A549 (cell line): Measurements from ENCODE around the gene ESYT2. TPM values are rescaled to one million over a fixed set of nuclear protein-coding genes. Genes with fewer than 3 reads are reported as not detected.

Source experiments
- ATAC-seq, 2 experiments: fragments of 200-7000 bp in 1 of 2; fragments of >200 bp in 1 of 2; cut with Nextera tagmentation in 1 of 2; cut with Tn5 transposase in 1 of 2; 3 replicates each; pipeline versions ENCODE4 v1.8.0 to v1.9.1; 2018 to 2020; ENCODE audit warnings: mild to moderate bottlenecking in 1 of 2, moderate library complexity in 1 of 2
- CTCF ChIA-PET: fragments of 300-600 bp; sonication (Branson Sonifier 250); formaldehyde crosslinking; extraction: SDS; loops from one replicate; lab custom pipeline; 2021; ENCODE audit warnings: antibody characterized with exemption, inconsistent platforms; lab: Yijun Ruan, JAX
- POLR2A ChIA-PET: fragments of 350-600 bp; formaldehyde crosslinking; extraction: SDS; loops from one replicate; lab custom pipeline; 2021; ENCODE audit warnings: antibody characterized with exemption, inconsistent platforms; lab: Yijun Ruan, JAX
- DNase-seq, 2 experiments: peaks; one replicate each; pipeline versions ENCODE4 v3.0.0 to v3.0.0-alpha.2; 2011 to 2016; ENCODE audit warnings: low read depth in 1 of 2, low spot score in 1 of 2
- FAIRE-seq: peaks from 2 replicates; lab custom pipeline; 2011; peaks lifted over from hg19 to GRCh38; lab: Jason Lieb, UNC
- H3K27ac ChIP-seq, 2 experiments: fragments of >200 bp; sonication (Bioruptor Twin); formaldehyde crosslinking; 3 replicates each; pipeline ENCODE4 v1.5.1; 2016 to 2017
- H3K4me1 ChIP-seq: fragments of >200 bp; sonication (Bioruptor Twin); formaldehyde crosslinking; 3 replicates; pipeline ENCODE4 v1.6.1; 2016
- H3K4me2 ChIP-seq: fragments of >200 bp; sonication (Bioruptor Twin); formaldehyde crosslinking; 3 replicates; pipeline ENCODE4 v1.6.1; 2016
- H3K4me3 ChIP-seq: fragments of >200 bp; sonication (Bioruptor Twin); formaldehyde crosslinking; 3 replicates; pipeline ENCODE4 v1.5.1; 2016
- H3K9me3 ChIP-seq: fragments of >200 bp; sonication (Bioruptor Twin); formaldehyde crosslinking; 3 replicates; pipeline ENCODE4 v1.6.1; 2016
- BHLHE40 ChIP-seq: IDR thresholded peaks from 2 replicates; pipeline ENCODE4 v1.6.1; 2012; ENCODE audit warnings: low read depth, low read length, inconsistent platforms
- CBX2 ChIP-seq: fragments of 200-600 bp; sonication (generic); IDR thresholded peaks from 2 replicates; pipeline ENCODE4 v1.6.1; 2016; ENCODE audit warnings: low read depth, mild to moderate bottlenecking, borderline replicate concordance
- CEBPB ChIP-seq, 2 experiments: fragments of >200 bp in 1 of 2; sonication (Bioruptor Twin) in 1 of 2; formaldehyde crosslinking in 1 of 2; IDR thresholded peaks; 2 replicates each; pipeline ENCODE4 v1.6.1; 2012 to 2016
- CHD2 ChIP-seq: fragments of 150-350 bp; IDR thresholded peaks from 2 replicates; pipeline ENCODE4 v1.6.1; 2014; ENCODE audit warnings: low read length; ENCODE audit not compliant: partially characterized antibody
- CHD4 ChIP-seq: fragments of 200-600 bp; sonication (generic); IDR thresholded peaks from 2 replicates; pipeline ENCODE4 v1.6.1; 2016; ENCODE audit warnings: antibody characterized with exemption, mild to moderate bottlenecking, borderline replicate concordance
- ESRRA ChIP-seq: fragments of 150-350 bp; IDR thresholded peaks from 2 replicates; pipeline ENCODE4 v1.6.1; 2014; ENCODE audit warnings: mild to moderate bottlenecking, low read length, borderline replicate concordance
- FOSB ChIP-seq: fragments of 250-450 bp; sonication (Bioruptor Pico); IDR thresholded peaks from 2 replicates; pipeline ENCODE4 v1.5.0; 2020; ENCODE audit warnings: mild to moderate bottlenecking, moderate library complexity
- HEYL ChIP-seq: fragments of 250-450 bp; sonication (Bioruptor Pico); IDR thresholded peaks from 2 replicates; pipeline ENCODE4 v1.8.0; 2021; ENCODE audit warnings: mild to moderate bottlenecking, moderate library complexity
- JUN ChIP-seq, 2 experiments: fragments of >200 bp; sonication (Bioruptor Twin); formaldehyde crosslinking; IDR thresholded peaks; 2 replicates in 1 of 2; 3 replicates in 1 of 2; pipeline ENCODE4 v1.6.1; 2016 to 2017
- REST ChIP-seq: fragments of 200-600 bp; sonication (generic); IDR thresholded peaks from 2 replicates; pipeline ENCODE4 v1.6.1; 2016; ENCODE audit warnings: antibody characterized with exemption, mild to moderate bottlenecking, moderate library complexity
- SMC3 ChIP-seq: fragments of >200 bp; sonication (Bioruptor Twin); formaldehyde crosslinking; IDR thresholded peaks from 3 replicates; pipeline ENCODE4 v1.6.1; 2018; ENCODE audit warnings: inconsistent platforms
- TP53 ChIP-seq: fragments of 250-450 bp; sonication (Bioruptor Pico); IDR thresholded peaks from 2 replicates; pipeline ENCODE4 v1.5.0; 2021; ENCODE audit warnings: mild to moderate bottlenecking, moderate library complexity
- USF2 ChIP-seq: fragments of 450-650 bp; IDR thresholded peaks from 2 replicates; pipeline ENCODE4 v1.6.1; 2014; ENCODE audit warnings: antibody characterized with exemption
- ZC3H11A ChIP-seq: fragments of 450-650 bp; IDR thresholded peaks from 2 replicates; pipeline ENCODE4 v1.6.1; 2014; ENCODE audit warnings: antibody characterized with exemption, mild to moderate bottlenecking
- ZFP36 ChIP-seq: fragments of 450-650 bp; IDR thresholded peaks from 2 replicates; pipeline ENCODE4 v1.6.1; 2014; ENCODE audit warnings: borderline replicate concordance; ENCODE audit not compliant: partially characterized antibody
- WGBS: methylation state at CpG from one replicate; pipeline ENCODE4 v1.1.6; 2017; ENCODE audit errors: missing lambda C conversion rate; 5-methylcytosine and 5-hydroxymethylcytosine counted together
- polyA plus RNA-seq, 4 experiments: library from polyadenylated mRNA; depleted of rRNA in 3 of 4; stranded (reverse); fragments of >200 nt; fragmentation: RNase III in 1 of 4; extraction: RNeasy Plus Mini Kit Qiagen cat#74134 plus additional on column Dnase treatment in 1 of 4; gene quantifications; 2 replicates in 3 of 4; 3 replicates in 1 of 4; pipeline ENCODE4 v1.2.3, GENCODE V29; 2011 to 2017
- TF ChIP-seq, protein P1 (sequence below): fragments of 150-350 bp; IDR thresholded peaks from 2 replicates; pipeline ENCODE4 v1.6.1; 2014; ENCODE audit warnings: low read depth, mild to moderate bottlenecking, low read length
- TF ChIP-seq, protein P2 (sequence below): IDR thresholded peaks from 2 replicates; pipeline ENCODE4 v1.6.1; 2012; ENCODE audit warnings: low read depth, borderline replicate concordance
- TF ChIP-seq, protein P3 (sequence below): IDR thresholded peaks from 2 replicates; pipeline ENCODE4 v1.6.1; 2012

Gene ESYT2
- polyA plus RNA-seq, 2 of the 4 experiments (the other 2 are of a cell fraction) = 45.8 to 77.0 TPM

- Histone ChIP-seq H3K4me2 (no peak overlapping the region), H3K4me3 (no peak overlapping the region), H3K27ac (no peak overlapping the region), H3K9me3 (no peaks in the 10 kb centered on the region), H3K4me1 (no peaks in the 10 kb centered on the region)
- CTCF ChIA-PET = interaction anchor here (0.8 to 1.5 kb wide), 5 partner anchors 8 to 210 kb away, joined by 3 to 5 read pairs (median 4); no protein-coding TSS in a partner anchor
- POLR2A ChIA-PET = no interaction called here
- DNase-seq = no peak
- no peak for TF ChIP-seq CHD4
- TF ChIP-seq ZC3H11A = no peak
- TF ChIP-seq CBX2 = no peak
- no peak for TF ChIP-seq USF2
- no peak for TF ChIP-seq REST
- no peak for TF ChIP-seq TP53
- TF ChIP-seq, protein P1, sequence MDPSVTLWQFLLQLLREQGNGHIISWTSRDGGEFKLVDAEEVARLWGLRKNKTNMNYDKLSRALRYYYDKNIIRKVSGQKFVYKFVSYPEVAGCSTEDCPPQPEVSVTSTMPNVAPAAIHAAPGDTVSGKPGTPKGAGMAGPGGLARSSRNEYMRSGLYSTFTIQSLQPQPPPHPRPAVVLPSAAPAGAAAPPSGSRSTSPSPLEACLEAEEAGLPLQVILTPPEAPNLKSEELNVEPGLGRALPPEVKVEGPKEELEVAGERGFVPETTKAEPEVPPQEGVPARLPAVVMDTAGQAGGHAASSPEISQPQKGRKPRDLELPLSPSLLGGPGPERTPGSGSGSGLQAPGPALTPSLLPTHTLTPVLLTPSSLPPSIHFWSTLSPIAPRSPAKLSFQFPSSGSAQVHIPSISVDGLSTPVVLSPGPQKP = no peak
- no peak for TF ChIP-seq ESRRA
- TF ChIP-seq HEYL = no peak
- no peak for TF ChIP-seq SMC3
- TF ChIP-seq JUN (IDR thresholded peaks at IDR 0.05) = no peak
- 80% methylated on average over 6 of the region's 6 CpGs for WGBS
- no peak for FAIRE-seq
- no peak for ATAC-seq
These were observed 62.6 kb downstream of the ESYT2 start for GRCh38 chr7:158766570-158767281.

DNA sequence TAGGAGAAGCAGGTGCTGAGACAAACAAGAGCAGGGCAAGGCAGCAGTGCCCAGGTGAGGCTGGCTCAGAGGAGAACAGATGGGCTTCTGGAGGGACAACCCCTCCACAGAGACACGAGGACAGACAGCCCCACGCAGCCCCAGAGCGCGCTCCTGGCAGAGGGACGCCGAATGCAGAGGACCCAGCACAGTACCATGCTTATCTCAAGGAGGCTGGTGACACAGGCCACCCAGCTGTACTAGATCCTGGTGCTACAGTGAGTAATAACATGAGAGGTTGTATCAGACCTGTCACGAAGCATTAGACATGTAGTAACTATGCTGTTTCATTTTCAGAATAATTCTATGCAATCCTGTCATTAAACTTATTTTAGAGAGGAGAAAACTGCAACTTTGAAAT, 64.3 kb downstream of the ESYT2 start:
- no peak for TF ChIP-seq CEBPB (IDR thresholded peaks at IDR 0.05)
- TF ChIP-seq, all 56 proteins: peak for 0
- H3K4me3 ChIP-seq = no peak overlapping the region
- ATAC-seq (no peak; a peak in 1 of 6 replicates), FAIRE-seq (no peak), DNase-seq (no peak)
- no peak overlapping the region for H3K4me2 ChIP-seq
- ChIA-PET CTCF (interaction anchor here (0.9 to 1.2 kb wide), 3 partner anchors 19 to 65 kb away, joined by 3 to 4 read pairs (median 3); partner anchors contain the start of gene ESYT2), POLR2A (no interaction called here)
- H3K27ac ChIP-seq = no peak overlapping the region
- H3K4me1 ChIP-seq = no peaks in the 10 kb centered on the region
- WGBS = 97% methylated on average over 7 of the region's 7 CpGs
- no peaks in the 10 kb centered on the region for H3K9me3 ChIP-seq

DNA sequence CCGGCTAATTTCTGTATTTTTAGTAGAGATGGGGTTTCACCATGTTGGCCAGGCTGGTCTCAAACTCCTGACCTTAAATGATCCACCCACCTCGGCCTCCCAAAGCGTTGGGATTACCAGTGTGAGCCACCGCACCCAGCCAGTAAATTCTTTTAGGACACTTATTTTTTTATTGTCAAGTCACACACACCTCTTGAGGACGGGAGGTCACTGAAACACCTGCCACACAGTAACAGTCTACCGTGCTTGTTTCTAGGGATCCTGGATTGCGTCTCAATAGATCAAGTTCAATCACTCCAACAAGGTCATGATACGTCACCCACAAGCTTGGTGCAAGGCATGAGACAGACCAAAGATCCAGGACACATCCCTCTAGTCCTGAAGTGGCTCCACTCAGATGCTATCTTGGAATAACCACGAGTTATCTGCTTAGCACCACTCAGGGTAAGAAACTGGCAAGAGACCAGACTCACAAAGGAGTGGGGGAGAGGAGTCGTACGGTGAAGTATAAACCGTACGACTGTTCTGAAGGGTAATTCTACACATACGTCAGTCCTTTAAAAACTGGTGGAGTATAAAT, 65.8 kb downstream of the ESYT2 start:
- Histone ChIP-seq H3K9me3 (no peaks in the 10 kb centered on the region), H3K4me2 (no peak overlapping the region), H3K4me3 (no peak overlapping the region), H3K4me1 (no peaks in the 10 kb centered on the region), H3K27ac (no peak overlapping the region)
- POLR2A ChIA-PET = no interaction called here
- CTCF ChIA-PET = no interaction called here
- FAIRE-seq (no peak), DNase-seq (no peak), ATAC-seq (no peak)
- 93% methylated on average over 14 of the region's 14 CpGs for WGBS
- TF ChIP-seq JUN (IDR thresholded peaks at IDR 0.05) (no peak), SMC3 (no peak), REST (no peak), USF2 (no peak), FOSB (CRISPR knock-in tag) (no peak), ZFP36 (no peak), CHD2 (no peak), BHLHE40 (no peak)
- TF ChIP-seq, protein P2, sequence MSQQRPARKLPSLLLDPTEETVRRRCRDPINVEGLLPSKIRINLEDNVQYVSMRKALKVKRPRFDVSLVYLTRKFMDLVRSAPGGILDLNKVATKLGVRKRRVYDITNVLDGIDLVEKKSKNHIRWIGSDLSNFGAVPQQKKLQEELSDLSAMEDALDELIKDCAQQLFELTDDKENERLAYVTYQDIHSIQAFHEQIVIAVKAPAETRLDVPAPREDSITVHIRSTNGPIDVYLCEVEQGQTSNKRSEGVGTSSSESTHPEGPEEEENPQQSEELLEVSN = no peak
- TF ChIP-seq, protein P3, sequence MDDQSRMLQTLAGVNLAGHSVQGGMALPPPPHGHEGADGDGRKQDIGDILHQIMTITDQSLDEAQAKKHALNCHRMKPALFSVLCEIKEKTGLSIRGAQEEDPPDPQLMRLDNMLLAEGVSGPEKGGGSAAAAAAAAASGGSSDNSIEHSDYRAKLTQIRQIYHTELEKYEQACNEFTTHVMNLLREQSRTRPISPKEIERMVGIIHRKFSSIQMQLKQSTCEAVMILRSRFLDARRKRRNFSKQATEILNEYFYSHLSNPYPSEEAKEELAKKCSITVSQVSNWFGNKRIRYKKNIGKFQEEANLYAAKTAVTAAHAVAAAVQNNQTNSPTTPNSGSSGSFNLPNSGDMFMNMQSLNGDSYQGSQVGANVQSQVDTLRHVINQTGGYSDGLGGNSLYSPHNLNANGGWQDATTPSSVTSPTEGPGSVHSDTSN = no peak
